ENCODE results near the gene MINAR1. TPM values are rescaled to one million over a fixed set of nuclear protein-coding genes. Genes with fewer than 3 reads are reported as not detected.

MINAR1 gene
- total and polyA plus RNA-seq, 2 of the 13 experiments (the other 11 are each of a cell fraction or from before 2014, with no cell fraction given): 0.15 to 0.16 TPM

Other genes with a start within 250 kb of the MINAR1 start
- not detected in 2 replicates for gene ANKRD34C, start 149.6 kb upstream of the MINAR1 start, total RNA-seq (2016; rRNA removed; fragmentation: Illumina TruSeq; extraction: Trizol)
- not detected in 2 replicates for gene ANKRD34C, start 149.6 kb upstream of the MINAR1 start, polyA plus RNA-seq (2011; rRNA removed)
- 76.4 and 125 TPM in 2 replicates for gene TMED3, start 121.2 kb upstream of the MINAR1 start, total RNA-seq (2016; rRNA removed; fragmentation: Illumina TruSeq; extraction: Trizol)
- gene TMED3, start 121.2 kb upstream of the MINAR1 start, polyA plus RNA-seq (2011; rRNA removed): 142 and 155 TPM in 2 replicates